Colon (tissue), 2 donors: Measurements from ENCODE around the gene CDC42BPA.

Source experiments
- FAIRE-seq: peaks from 2 replicates; lab custom pipeline; 2012; peaks lifted over from hg19 to GRCh38; lab: Jason Lieb, UNC
- donor health status: control.
- donor health status: control.

The CDC42BPA gene

GRCh38 chr1:226943927-226944326, 374.4 kb downstream of the CDC42BPA start:
- FAIRE-seq, result no peak

- FAIRE-seq, result no peak
Observed at GRCh38 chr1:226943156-226943555, 375.1 kb downstream of the CDC42BPA start.

GRCh38 chr1:226942392-226942791, 375.9 kb downstream of the CDC42BPA start:
- FAIRE-seq, result no peak

- FAIRE-seq, result no peak
Observed at GRCh38 chr1:226940806-226941067, 377.6 kb downstream of the CDC42BPA start.

GRCh38 chr1:226940029-226940805, 378.1 kb downstream of the CDC42BPA start, which contains the start of gene COQ8A:
Gene COQ8A (plus strand): TSS chr1:226940294. CDS start chr1:226961386, 21,092 bp downstream.
- FAIRE-seq, result no peak
